ENCODE measurements around the gene GSC2.
A peak's percentile ranks its signal among the peaks of the same experiment; 100 is the strongest.

- no peak for TF ChIP-seq JUN (IDR thresholded peaks at IDR 0.05; ENCODE audit: borderline replicate concordance, low read depth, low read length)
- no peak for TF ChIP-seq JUN (CRISPR knock-in tag; IDR thresholded peaks at IDR 0.05; ENCODE audit: borderline replicate concordance)
- TF ChIP-seq FOSL1 (tag; conservative IDR thresholded peaks at IDR 0.05), result no peak
- no peak for TF ChIP-seq ZBTB43 (CRISPR knock-in tag; IDR thresholded peaks at IDR 0.05)
- TF ChIP-seq CTCF (IDR thresholded peaks at IDR 0.05 in 2 of 3, conservative IDR thresholded peaks at IDR 0.05 in 1 of 3; ENCODE audit: insufficient read depth in 2 of 3, low read depth in 1 of 3, low read length in 3 of 3), result peak; percentile 82 to 99 (median 90)
- TF ChIP-seq POLR2A (conservative IDR thresholded peaks at IDR 0.05), result no peak
- TF ChIP-seq MEF2A (IDR thresholded peaks at IDR 0.05; ENCODE audit: control insufficient read depth, low read depth, low read length), result no peak
- TF ChIP-seq PCBP1 (IDR thresholded peaks at IDR 0.05; ENCODE audit: low read depth, low read length, poor library complexity, severe bottlenecking), result no peak
Observed at GRCh38 chr22:19168088-19168890, 18.2 kb upstream of the GSC2 start.

All from K562 (cell line).